DND-41 (cell line): ENCODE results near the gene LPCAT2.

Experiments
- ATAC-seq: fragments of 200-7000 bp; cut with Tn5 transposase; 3 replicates; pipeline ENCODE4 v1.9.1; 2021; ENCODE audit warnings: low read depth; ENCODE audit not compliant: insufficient read depth
- DNase-seq: peaks from one replicate; pipeline ENCODE4 v3.0.0-alpha.2; 2020
- H2AFZ ChIP-seq: 2 replicates; pipeline ENCODE4 v1.6.0; 2012; ENCODE audit warnings: low read depth, low read length
- H3K27ac ChIP-seq: 2 replicates; pipeline ENCODE4 v1.5.1; 2012; ENCODE audit warnings: low read length, inconsistent platforms
- H3K27me3 ChIP-seq: fragments of 200-600 bp; sonication (generic); 2 replicates; pipeline ENCODE4 v1.6.0; 2012; ENCODE audit warnings: low read length, mild to moderate bottlenecking, inconsistent platforms; ENCODE audit not compliant: insufficient read depth, poor library complexity
- H3K36me3 ChIP-seq: 2 replicates; pipeline ENCODE4 v1.5.1; 2012; ENCODE audit warnings: low read length, inconsistent platforms; ENCODE audit not compliant: insufficient read depth
- H3K4me1 ChIP-seq: 2 replicates; pipeline ENCODE4 v1.5.1; 2012; ENCODE audit warnings: mild to moderate bottlenecking, low read length; ENCODE audit not compliant: insufficient read depth
- H3K4me2 ChIP-seq: 2 replicates; pipeline ENCODE4 v1.6.0; 2012; ENCODE audit warnings: mild to moderate bottlenecking, moderate library complexity, low read length, inconsistent platforms; ENCODE audit not compliant: insufficient read depth
- H3K4me3 ChIP-seq, 2 experiments: fragments of 200-600 bp in 1 of 2; shearing (Covaris generic) in 1 of 2; 2 replicates each; pipeline ENCODE4 v1.5.1; 2012 to 2016; ENCODE audit warnings: inconsistent platforms in 2 of 2, low read length in 2 of 2, mild to moderate bottlenecking in 2 of 2, low read depth in 1 of 2, moderate library complexity in 1 of 2
- H3K79me2 ChIP-seq: 2 replicates; pipeline ENCODE4 v1.6.0; 2012; ENCODE audit warnings: low read length, inconsistent platforms; ENCODE audit not compliant: insufficient read depth
- H3K9ac ChIP-seq: 2 replicates; pipeline ENCODE4 v1.6.0; 2012; ENCODE audit warnings: low read depth, mild to moderate bottlenecking, inconsistent platforms, low read length, moderate library complexity
- H3K9me3 ChIP-seq: 2 replicates; pipeline ENCODE4 v1.5.1; 2012; ENCODE audit warnings: low read length, moderate library complexity, mild to moderate bottlenecking, inconsistent platforms; ENCODE audit not compliant: insufficient read depth, severe bottlenecking
- H4K20me1 ChIP-seq: 2 replicates; pipeline ENCODE4 v1.6.0; 2012; ENCODE audit warnings: low read length; ENCODE audit not compliant: insufficient read depth
- CTCF ChIP-seq: IDR thresholded peaks from 2 replicates; pipeline ENCODE4 v1.5.1; 2012; ENCODE audit warnings: borderline replicate concordance, low read length, moderate library complexity, mild to moderate bottlenecking; ENCODE audit not compliant: poor library complexity, severe bottlenecking; ENCODE audit errors: extremely low read depth
- EZH2 ChIP-seq: IDR thresholded peaks from 3 replicates; pipeline ENCODE4 v1.6.1; 2012; ENCODE audit warnings: borderline replicate concordance, low read depth, mild to moderate bottlenecking, moderate library complexity, low read length, inconsistent platforms; ENCODE audit not compliant: severe bottlenecking

Gene LPCAT2

GRCh38 chr16:55465077-55465896, 43.6 kb upstream of the LPCAT2 start:
- DNase-seq (peak; percentile 82), ATAC-seq (peak; percentile 99)
- Histone ChIP-seq H3K79me2 (no peaks in the 10 kb centered on the region), H3K9me3 (no peaks in the 10 kb centered on the region), H3K9ac (no peak overlapping the region), H3K4me2 (no peak overlapping the region), H3K27ac (no peak overlapping the region), H3K36me3 (no peaks in the 10 kb centered on the region), H4K20me1 (no peaks in the 10 kb centered on the region), H2AFZ (no peak overlapping the region), H3K4me3 (no peak overlapping the region), H3K27me3 (no peaks in the 10 kb centered on the region), H3K4me1 (no peaks in the 10 kb centered on the region)
- TF ChIP-seq EZH2 (no peak), CTCF (peak; percentile 99)

GRCh38 chr16:55466209-55466608, 42.7 kb upstream of the LPCAT2 start:
- TF ChIP-seq CTCF: no peak
- TF ChIP-seq EZH2: no peak
- no peak overlapping the region for H3K4me3 ChIP-seq
- H3K79me2 ChIP-seq: no peaks in the 10 kb centered on the region
- no peak overlapping the region for H3K27ac ChIP-seq
- H3K27me3 ChIP-seq: peaks cover 7% of the 10 kb centered on the region
- H3K4me2 ChIP-seq: no peak overlapping the region
- H3K4me1 ChIP-seq: no peaks in the 10 kb centered on the region
- no peaks in the 10 kb centered on the region for H3K9me3 ChIP-seq
- no peaks in the 10 kb centered on the region for H3K36me3 ChIP-seq
- H2AFZ ChIP-seq: no peak overlapping the region
- H3K9ac ChIP-seq: no peak overlapping the region
- no peak for DNase-seq
- no peaks in the 10 kb centered on the region for H4K20me1 ChIP-seq
- ATAC-seq: no peak

- Histone ChIP-seq H3K4me1 (no peaks in the 10 kb centered on the region), H3K4me2 (no peak overlapping the region), H3K9ac (no peak overlapping the region), H3K27me3 (peaks cover 10% of the 10 kb centered on the region), H3K36me3 (no peaks in the 10 kb centered on the region), H3K79me2 (no peaks in the 10 kb centered on the region), H4K20me1 (no peaks in the 10 kb centered on the region), H2AFZ (no peak overlapping the region), H3K9me3 (no peaks in the 10 kb centered on the region), H3K4me3 (no peak overlapping the region), H3K27ac (no peak overlapping the region)
- no peak for ATAC-seq
- DNase-seq: no peak
- TF ChIP-seq CTCF: no peak
- no peak for TF ChIP-seq EZH2
These were observed 41.0 kb upstream of the LPCAT2 start for GRCh38 chr16:55467898-55468297.
